GM21360 (cell line): Measurements from ENCODE around the gene PTK6.
"Not testable (repeated sequence)": the region's sequence is repeated elsewhere in the genome, so short reads cannot be mapped to it uniquely, and the experiment has no call there.

Experiments
- ATAC-seq: cut with Tn5 transposase; IDR thresholded peaks from one replicate; pipeline ENCODE4 v1.9.1; 2021; ENCODE audit warnings: mild to moderate bottlenecking, moderate library complexity; ENCODE audit not compliant: unreplicated experiment

Gene PTK6

GRCh38 chr20:63559485-63560332 is 22.5 kb upstream of the PTK6 start:
- ATAC-seq: not testable (repeated sequence)

GRCh38 chr20:63558804-63559484 is 21.8 kb upstream of the PTK6 start:
- no peak for ATAC-seq

- ATAC-seq: no peak
Observed at GRCh38 chr20:63557481-63557891, 20.3 kb upstream of the PTK6 start.

- no peak for ATAC-seq
Observed at GRCh38 chr20:63556873-63557478, 19.8 kb upstream of the PTK6 start.

GRCh38 chr20:63555661-63556381 is 18.6 kb upstream of the PTK6 start:
- no peak for ATAC-seq

GRCh38 chr20:63554361-63555278 is 17.4 kb upstream of the PTK6 start:
- no peak for ATAC-seq

GRCh38 chr20:63553933-63554290 is 16.7 kb upstream of the PTK6 start, which contains the start of gene FNDC11:
Gene FNDC11 (plus strand): TSS chr20:63554159. CDS start chr20:63555664, 1,505 bp downstream.
- ATAC-seq: peak; percentile 22

- ATAC-seq: peak; percentile 46
Observed at GRCh38 chr20:63553251-63553932, 16.2 kb upstream of the PTK6 start.

GRCh38 chr20:63552481-63553249 is 15.5 kb upstream of the PTK6 start:
- peak; percentile 29 for ATAC-seq

- no peak for ATAC-seq
Observed at GRCh38 chr20:63551068-63551467, 13.9 kb upstream of the PTK6 start.

- no peak for ATAC-seq
Observed at GRCh38 chr20:63549679-63550282, 12.6 kb upstream of the PTK6 start.

GRCh38 chr20:63549019-63549418 is 11.8 kb upstream of the PTK6 start:
- ATAC-seq: no peak

- no peak for ATAC-seq
Observed at GRCh38 chr20:63548542-63548941, 11.4 kb upstream of the PTK6 start.

GRCh38 chr20:63547725-63548480 is 10.7 kb upstream of the PTK6 start, which contains the start of gene SRMS:
Gene SRMS (minus strand): TSS chr20:63547749. CDS start chr20:63547463, 286 bp downstream.
- no peak for ATAC-seq

GRCh38 chr20:63546956-63547724 is 10.0 kb upstream of the PTK6 start:
- ATAC-seq: no peak

GRCh38 chr20:63546256-63546955 is 9.2 kb upstream of the PTK6 start:
- ATAC-seq: no peak
